GM23338 (cell line): ENCODE results near the gene PGLYRP4.

Source experiments
- CTCF ChIP-seq, 2 experiments: fragments of 200-600 bp in 1 of 2; sonication (generic) in 1 of 2; conservative IDR thresholded peaks; 2 replicates each; pipeline versions ENCODE4 v1.5.1 to v1.6.1; 2016 to 2017; ENCODE audit warnings: antibody characterized with exemption in 2 of 2, low read depth in 2 of 2, mild to moderate bottlenecking in 2 of 2, moderate library complexity in 1 of 2
- EZH2 ChIP-seq: fragments of 200-600 bp; sonication (generic); IDR thresholded peaks from one replicate; pipeline ENCODE4 v1.8.0; 2017; ENCODE audit warnings: antibody characterized with exemption, mild to moderate bottlenecking, low read depth; ENCODE audit not compliant: unreplicated experiment
- EZH2phosphoT487 ChIP-seq: fragments of 200-600 bp; sonication (generic); IDR thresholded peaks from one replicate; pipeline ENCODE4 v1.8.1; 2018; ENCODE audit warnings: antibody characterized with exemption; ENCODE audit not compliant: unreplicated experiment
- POLR2AphosphoS5 ChIP-seq: IDR thresholded peaks from 2 replicates; pipeline ENCODE4 v1.6.1; 2016; ENCODE audit warnings: antibody characterized with exemption, low read depth
- REST ChIP-seq: IDR thresholded peaks from one replicate; pipeline ENCODE4 v1.6.1; 2018; ENCODE audit warnings: antibody characterized with exemption; ENCODE audit not compliant: unreplicated experiment
- ZNF114 ChIP-seq: fragments of 250-450 bp; sonication (Bioruptor Pico); IDR thresholded peaks from 2 replicates; pipeline ENCODE4 v1.5.0; 2020; ENCODE audit warnings: mild to moderate bottlenecking, moderate library complexity
- ZNF331 ChIP-seq: fragments of 250-450 bp; sonication (Bioruptor Pico); IDR thresholded peaks from 2 replicates; pipeline ENCODE4 v1.5.0; 2020; ENCODE audit warnings: low read depth, mild to moderate bottlenecking, moderate library complexity

- TF ChIP-seq ZNF331 (CRISPR knock-in tag) (no peak), EZH2 (no peak), POLR2AphosphoS5 (no peak), CTCF (conservative IDR thresholded peaks at IDR 0.05; ENCODE audit: low read depth in 2 of 2) (no peak), REST (no peak), EZH2phosphoT487 (no peak), ZNF114 (CRISPR knock-in tag) (no peak)
These were observed 42.5 kb upstream of the PGLYRP4 start, which contains the start of gene S100A8 for GRCh38 chr1:153390938-153391710.
